Hepatocyte (in vitro differentiated cells): ENCODE data around the gene SELENOM. TPM values are rescaled to one million over a fixed set of nuclear protein-coding genes. Genes with fewer than 3 reads are reported as not detected.

Experiments
- DNase-seq: peaks from one replicate; pipeline ENCODE4 v3.0.0-alpha.2; 2016; ENCODE audit warnings: low spot score
- H2AFZ ChIP-seq: fragments of 200-600 bp; sonication (generic); 2 replicates; pipeline ENCODE4 v1.6.0; 2016; ENCODE audit warnings: antibody characterized with exemption, mild to moderate bottlenecking
- H3K27ac ChIP-seq: fragments of 200-600 bp; sonication (generic); 2 replicates; pipeline ENCODE4 v1.5.1; 2016; ENCODE audit warnings: mild to moderate bottlenecking
- H3K27me3 ChIP-seq: fragments of 200-600 bp; sonication (generic); 2 replicates; pipeline ENCODE4 v1.6.1; 2016
- H3K36me3 ChIP-seq: fragments of 200-600 bp; sonication (generic); replicated peaks from 2 replicates; pipeline ENCODE4 v1.5.1; 2016; ENCODE audit warnings: low read depth; ENCODE audit not compliant: insufficient read depth
- H3K4me1 ChIP-seq: fragments of 200-600 bp; sonication (generic); 2 replicates; pipeline ENCODE4 v1.5.1; 2016; ENCODE audit warnings: mild to moderate bottlenecking, moderate library complexity; ENCODE audit not compliant: insufficient read depth
- H3K4me2 ChIP-seq: fragments of 200-600 bp; sonication (generic); 2 replicates; pipeline ENCODE4 v1.6.0; 2016
- H3K4me3 ChIP-seq: fragments of 200-600 bp; sonication (generic); 2 replicates; pipeline ENCODE4 v1.5.1; 2016; ENCODE audit warnings: mild to moderate bottlenecking
- H3K79me2 ChIP-seq: fragments of 200-600 bp; sonication (generic); 2 replicates; pipeline ENCODE4 v1.6.0; 2017; ENCODE audit warnings: mild to moderate bottlenecking
- H3K9me2 ChIP-seq: fragments of 200-600 bp; sonication (generic); replicated peaks from 2 replicates; pipeline ENCODE4 v1.6.0; 2017; ENCODE audit warnings: mild to moderate bottlenecking; ENCODE audit not compliant: insufficient read depth
- H3K9me3 ChIP-seq: fragments of 200-600 bp; sonication (generic); 2 replicates; pipeline ENCODE4 v1.5.1; 2016; ENCODE audit warnings: low read depth, mild to moderate bottlenecking
- H4K20me1 ChIP-seq: fragments of 200-600 bp; sonication (generic); 2 replicates; pipeline ENCODE4 v1.6.0; 2016; ENCODE audit warnings: mild to moderate bottlenecking; ENCODE audit not compliant: insufficient read depth, poor library complexity, severe bottlenecking
- CTCF ChIP-seq: fragments of 200-600 bp; sonication (generic); IDR thresholded peaks from 2 replicates; pipeline ENCODE4 v1.5.1; 2016; ENCODE audit warnings: antibody characterized with exemption, mild to moderate bottlenecking; ENCODE audit not compliant: poor library complexity
- EZH2 ChIP-seq: fragments of 200-600 bp; sonication (generic); IDR thresholded peaks from 2 replicates; pipeline ENCODE4 v1.6.1; 2016; ENCODE audit warnings: antibody characterized with exemption, mild to moderate bottlenecking, borderline replicate concordance
- EZH2phosphoT487 ChIP-seq: fragments of 200-600 bp; sonication (generic); IDR thresholded peaks from one replicate; pipeline ENCODE4 v1.6.1; 2018; ENCODE audit warnings: antibody characterized with exemption, mild to moderate bottlenecking, low read depth, moderate library complexity; ENCODE audit not compliant: unreplicated experiment, severe bottlenecking
- WGBS: methylation state at CpG from one replicate; pipeline ENCODE4 v1.1.6; 2016; ENCODE audit warnings: low lambda C conversion rate; ENCODE audit errors: missing lambda C conversion rate; 5-methylcytosine and 5-hydroxymethylcytosine counted together
- polyA plus RNA-seq: library from polyadenylated mRNA; unstranded; fragments of >200 nt; fragmentation: Nextera tagmentation; extraction: Ambion mirVana; gene quantifications from 2 replicates; pipeline ENCODE4 v1.2.1, GENCODE V29; 2016
- total RNA-seq: library from RNA; depleted of rRNA; stranded (reverse); fragments of >200 nt; gene quantifications from 2 replicates; pipeline ENCODE4 v1.2.3, GENCODE V29; 2014

The SELENOM gene
- total and polyA plus RNA-seq, 2 experiments from 2014 or later = 130 to 240 TPM

- H3K9me3 ChIP-seq = no peaks in the 10 kb centered on the region
- peak overlapping the region; percentile 94 for H3K27ac ChIP-seq
- H3K27me3 ChIP-seq = no peaks in the 10 kb centered on the region
- TF ChIP-seq EZH2 (no peak), CTCF (no peak), EZH2phosphoT487 (no peak)
- no peak for DNase-seq
- no peaks in the 10 kb centered on the region for H3K36me3 ChIP-seq
- H3K9me2 ChIP-seq = no peaks in the 10 kb centered on the region
- 97% methylated on average over 28 of the region's 33 CpGs for WGBS
- no peaks in the 10 kb centered on the region for H3K79me2 ChIP-seq
- H3K4me2 ChIP-seq = no peak overlapping the region
- no peak overlapping the region for H3K4me3 ChIP-seq
- peaks cover 13% of the 10 kb centered on the region for H3K4me1 ChIP-seq
- H4K20me1 ChIP-seq = no peaks in the 10 kb centered on the region
- H2AFZ ChIP-seq = no peak overlapping the region
Measured at GRCh38 chr22:31103899-31104694, 3.3 kb downstream of the SELENOM start.

GRCh38 chr22:31103111-31103510 lies 4.3 kb downstream of the SELENOM start:
- Histone ChIP-seq H3K4me2 (peak overlapping the region; percentile 23), H3K27me3 (no peaks in the 10 kb centered on the region), H3K4me3 (no peak overlapping the region), H3K9me2 (no peaks in the 10 kb centered on the region), H3K27ac (peak overlapping the region; percentile 94), H2AFZ (no peak overlapping the region), H3K36me3 (no peaks in the 10 kb centered on the region), H3K9me3 (no peaks in the 10 kb centered on the region), H3K79me2 (no peaks in the 10 kb centered on the region), H4K20me1 (no peaks in the 10 kb centered on the region), H3K4me1 (peaks cover 13% of the 10 kb centered on the region)
- 92% methylated on average over 2 of the region's 2 CpGs for WGBS
- DNase-seq = no peak
- TF ChIP-seq CTCF = no peak
- no peak for TF ChIP-seq EZH2phosphoT487
- TF ChIP-seq EZH2 = no peak

- TF ChIP-seq EZH2phosphoT487 = no peak
- TF ChIP-seq CTCF = no peak
- TF ChIP-seq EZH2 = no peak
- Histone ChIP-seq H3K27me3 (no peaks in the 10 kb centered on the region), H3K79me2 (no peaks in the 10 kb centered on the region), H3K9me2 (no peaks in the 10 kb centered on the region), H3K4me1 (peaks cover 13% of the 10 kb centered on the region), H4K20me1 (no peaks in the 10 kb centered on the region), H3K36me3 (no peaks in the 10 kb centered on the region), H3K4me3 (no peak overlapping the region), H3K27ac (peak overlapping the region; percentile 94), H3K9me3 (no peaks in the 10 kb centered on the region), H3K4me2 (peak overlapping the region; percentile 23), H2AFZ (no peak overlapping the region)
- peak; percentile 94 for DNase-seq
- WGBS = 76% methylated on average over 8 of the region's 8 CpGs
Measured at GRCh38 chr22:31102441-31103081, 4.8 kb downstream of the SELENOM start.
